Neural cell (in vitro differentiated cells): ENCODE measurements around the gene ATP5F1A. TPM values are rescaled to one million over a fixed set of nuclear protein-coding genes. Genes with fewer than 3 reads are reported as not detected.

Source experiments
- H2AFZ ChIP-seq: fragments of 200-600, 300-800 bp; sonication (generic), shearing (Covaris generic); 2 replicates; pipeline ENCODE4 v1.6.0; 2014; ENCODE audit warnings: low read depth, mild to moderate bottlenecking, antibody characterized with exemption, low read length, moderate library complexity
- H3F3A ChIP-seq: fragments of 200-600 bp; shearing (Covaris generic); 2 replicates; pipeline ENCODE4 v1.6.1; 2016; ENCODE audit warnings: mild to moderate bottlenecking, moderate library complexity, mixed read lengths, antibody characterized with exemption, low read length; ENCODE audit not compliant: insufficient read depth, poor library complexity, severe bottlenecking
- H3K27ac ChIP-seq: fragments of 200-600, 300-800 bp; sonication (generic), shearing (Covaris generic); 2 replicates; pipeline ENCODE4 v1.5.1; 2014; ENCODE audit warnings: mild to moderate bottlenecking, low read length, moderate library complexity
- H3K27me3 ChIP-seq: fragments of 300-800, 200-600 bp; sonication (generic), shearing (Covaris generic); 2 replicates; pipeline ENCODE4 v1.6.0; 2014; ENCODE audit warnings: mild to moderate bottlenecking, low read depth, low read length, moderate library complexity; ENCODE audit not compliant: insufficient read depth
- H3K36me3 ChIP-seq: fragments of 300-800, 200-600 bp; sonication (generic), shearing (Covaris generic); 2 replicates; pipeline ENCODE4 v1.5.1; 2014; ENCODE audit warnings: mild to moderate bottlenecking, antibody characterized with exemption, low read length, moderate library complexity; ENCODE audit not compliant: insufficient read depth
- H3K4me2 ChIP-seq: fragments of 300-800, 200-600 bp; sonication (generic), shearing (Covaris generic); 2 replicates; pipeline ENCODE4 v1.6.0; 2014; ENCODE audit warnings: mild to moderate bottlenecking, low read length
- H3K4me3 ChIP-seq: fragments of 300-800, 200-600 bp; sonication (generic), shearing (Covaris generic); 2 replicates; pipeline ENCODE4 v1.5.1; 2014; ENCODE audit warnings: mild to moderate bottlenecking, low read length, moderate library complexity
- H3K79me2 ChIP-seq: fragments of 200-600 bp; shearing (Covaris generic); replicated peaks from 2 replicates; pipeline ENCODE4 v1.6.0; 2014; ENCODE audit warnings: mild to moderate bottlenecking, low read length, moderate library complexity; ENCODE audit not compliant: insufficient read depth
- H3K9ac ChIP-seq: fragments of 300-800, 200-600 bp; sonication (generic), shearing (Covaris generic); 2 replicates; pipeline ENCODE4 v1.6.1; 2016; ENCODE audit warnings: mild to moderate bottlenecking, low read length, mixed read lengths
- H3K9me2 ChIP-seq: fragments of 200-600 bp; shearing (Covaris generic); 2 replicates; pipeline ENCODE4 v1.6.1; 2016; ENCODE audit warnings: mild to moderate bottlenecking, low read length, mixed read lengths; ENCODE audit not compliant: insufficient read depth
- H3K9me3 ChIP-seq: fragments of 200-600, 300-800 bp; sonication (generic), shearing (Covaris generic); 2 replicates; pipeline ENCODE4 v1.6.1; 2016; ENCODE audit warnings: mild to moderate bottlenecking, mixed run types, low read length, moderate library complexity, mixed read lengths
- H4K20me1 ChIP-seq: fragments of 200-600 bp; shearing (Covaris generic); 2 replicates; pipeline ENCODE4 v1.6.1; 2016; ENCODE audit warnings: mild to moderate bottlenecking, mixed run types; ENCODE audit not compliant: insufficient read depth
- CTCF ChIP-seq: fragments of 450-650 bp; IDR thresholded peaks from 2 replicates; pipeline ENCODE4 v1.5.1; 2014; ENCODE audit warnings: antibody characterized with exemption, mild to moderate bottlenecking, moderate library complexity; ENCODE audit not compliant: poor library complexity, severe bottlenecking
- EP300 ChIP-seq: fragments of 450-650 bp; conservative IDR thresholded peaks from 2 replicates; pipeline ENCODE4 v1.6.1; 2014; ENCODE audit warnings: antibody characterized with exemption, mild to moderate bottlenecking, moderate library complexity; ENCODE audit not compliant: poor library complexity, severe bottlenecking
- EZH2 ChIP-seq: fragments of 200-600, 300-800 bp; shearing (Covaris generic), sonication (generic); IDR thresholded peaks from 2 replicates; pipeline ENCODE4 v1.6.1; 2014; ENCODE audit warnings: antibody characterized with exemption, low read length, borderline replicate concordance, mild to moderate bottlenecking; ENCODE audit not compliant: insufficient read depth, poor library complexity, severe bottlenecking
- MXI1 ChIP-seq: fragments of 450-650 bp; conservative IDR thresholded peaks from 2 replicates; pipeline ENCODE4 v1.6.1; 2014; ENCODE audit warnings: antibody characterized with exemption, mild to moderate bottlenecking; ENCODE audit not compliant: poor library complexity, severe bottlenecking
- POLR2AphosphoS5 ChIP-seq: IDR thresholded peaks from 2 replicates; pipeline ENCODE4 v1.6.1; 2012
- RAD21 ChIP-seq: fragments of 450-650 bp; conservative IDR thresholded peaks from 2 replicates; pipeline ENCODE4 v1.6.1; 2014; ENCODE audit warnings: antibody characterized with exemption, mild to moderate bottlenecking, moderate library complexity
- REST ChIP-seq: IDR thresholded peaks from 2 replicates; pipeline ENCODE4 v1.6.1; 2012; ENCODE audit warnings: borderline replicate concordance
- SMC3 ChIP-seq: fragments of 450-650 bp; conservative IDR thresholded peaks from 2 replicates; pipeline ENCODE4 v1.6.1; 2014; ENCODE audit warnings: antibody characterized with exemption, mild to moderate bottlenecking, moderate library complexity; ENCODE audit not compliant: poor library complexity
- TAF1 ChIP-seq: IDR thresholded peaks from 2 replicates; pipeline ENCODE4 v1.6.1; 2012; ENCODE audit warnings: low read depth
- polyA plus RNA-seq: library from polyadenylated mRNA; depleted of rRNA; stranded (reverse); fragments of >200 nt; gene quantifications from 2 replicates; pipeline ENCODE4 v1.2.3, GENCODE V29; 2014

The ATP5F1A gene
- polyA plus RNA-seq, 1 donor from 2014 or later = 1,949 TPM

- H3K4me3 ChIP-seq = no peak overlapping the region
- no peaks in the 10 kb centered on the region for H3K79me2 ChIP-seq
- no peaks in the 10 kb centered on the region for H4K20me1 ChIP-seq
- no peak overlapping the region for H3K9ac ChIP-seq
- H3K27ac ChIP-seq = no peak overlapping the region
- H3K9me3 ChIP-seq = no peaks in the 10 kb centered on the region
- TF ChIP-seq TAF1 = no peak
- TF ChIP-seq REST = no peak
- no peaks in the 10 kb centered on the region for H3F3A ChIP-seq
- no peak overlapping the region for H3K4me2 ChIP-seq
- no peaks in the 10 kb centered on the region for H3K36me3 ChIP-seq
- H3K9me2 ChIP-seq = no peaks in the 10 kb centered on the region
- no peak overlapping the region for H2AFZ ChIP-seq
- H3K27me3 ChIP-seq = peaks cover 16% of the 10 kb centered on the region
Observed at GRCh38 chr18:46069524-46069923, 28.6 kb downstream of the ATP5F1A start.

GRCh38 chr18:46068763-46069162 lies 29.3 kb downstream of the ATP5F1A start:
- Histone ChIP-seq H3K9me3 (no peaks in the 10 kb centered on the region), H3K9ac (no peak overlapping the region), H2AFZ (no peak overlapping the region), H3K79me2 (no peaks in the 10 kb centered on the region), H3K27me3 (peaks cover 16% of the 10 kb centered on the region), H3K9me2 (no peaks in the 10 kb centered on the region), H3K4me2 (no peak overlapping the region), H3F3A (no peaks in the 10 kb centered on the region), H3K4me3 (no peak overlapping the region), H4K20me1 (no peaks in the 10 kb centered on the region), H3K27ac (no peak overlapping the region), H3K36me3 (no peaks in the 10 kb centered on the region)
- TF ChIP-seq EZH2 (no peak), SMC3 (no peak), EP300 (no peak), POLR2AphosphoS5 (no peak)

GRCh38 chr18:46067438-46068007 lies 30.6 kb downstream of the ATP5F1A start:
- Histone ChIP-seq H3K36me3 (no peaks in the 10 kb centered on the region), H3K9ac (no peak overlapping the region), H3K79me2 (no peaks in the 10 kb centered on the region), H3K27me3 (peaks cover 14% of the 10 kb centered on the region), H3K9me2 (no peaks in the 10 kb centered on the region), H3K27ac (no peak overlapping the region), H3K9me3 (no peaks in the 10 kb centered on the region), H3F3A (no peaks in the 10 kb centered on the region), H3K4me2 (no peak overlapping the region), H2AFZ (no peak overlapping the region), H4K20me1 (no peaks in the 10 kb centered on the region), H3K4me3 (no peak overlapping the region)
- TF ChIP-seq CTCF (no peak), POLR2AphosphoS5 (no peak), EP300 (no peak), EZH2 (no peak), RAD21 (no peak), REST (no peak), TAF1 (no peak), MXI1 (no peak), SMC3 (no peak)
